ENCODE data around the gene COX7A1. TPM values are rescaled to one million over a fixed set of nuclear protein-coding genes. Genes with fewer than 3 reads are reported as not detected.

Gene COX7A1
- total RNA-seq, 5 donors from 2014 or later (not counting 1 experiment from before 2014, with no cell fraction given): not detected

- H3K4me3 Mint-ChIP-seq: no peak overlapping the region
- 67% methylated on average over 8 of the region's 9 CpGs for WGBS (ENCODE audit: insufficient coverage)
- Histone ChIP-seq H3K4me3 (ENCODE audit: control insufficient read depth in 1 of 2, extremely low read depth in 1 of 2, low read length in 1 of 2) (no peak overlapping the region), H3K36me3 (ENCODE audit: control insufficient read depth in 2 of 2, extremely low read depth in 1 of 2, insufficient read depth in 1 of 2, low read length in 1 of 2) (peaks cover 15 to 30% of the 10 kb centered on the region in 2 donors), H3K4me1 (ENCODE audit: control insufficient read depth in 1 of 2, extremely low read depth in 1 of 2, insufficient read depth in 2 of 2, low read length in 2 of 2) (peaks cover 6 to 18% of the 10 kb centered on the region in 2 experiments), H3K27ac (ENCODE audit: low read length) (no peak overlapping the region), H3K9me3 (no peaks in the 10 kb centered on the region), H3K27me3 (replicated peaks in 1 of 2; ENCODE audit: control insufficient read depth in 2 of 2, extremely low read depth in 1 of 2, insufficient read depth in 2 of 2, low read length in 1 of 2) (no peaks in the 10 kb centered on the region)
- H3K9me3 Mint-ChIP-seq: no peaks in the 10 kb centered on the region
- H3K36me3 Mint-ChIP-seq: peaks cover 26% of the 10 kb centered on the region
- H3K4me1 Mint-ChIP-seq: peaks cover 6 to 14% (median 13%) of the 10 kb centered on the region in 3 donors
- ChIA-PET CTCF (interaction anchor here in 1 of 2 donors (0.6 kb wide), 1 partner anchor 48 kb away, joined by 3 read pairs; no protein-coding TSS in a partner anchor), POLR2A (interaction anchor here in 1 of 2 donors (0.6 kb wide), 1 partner anchor 36 kb away, joined by 3 read pairs; no protein-coding TSS in a partner anchor)
- H3K27ac Mint-ChIP-seq: no peak overlapping the region
- ATAC-seq (replicated peaks in 1 of 4): no peak
- no peaks in the 10 kb centered on the region for H3K27me3 Mint-ChIP-seq
- DNase-seq: peak in 1 of 35 experiments; percentile 16
Measured at GRCh38 chr19:36125557-36125956, 26.7 kb downstream of the COX7A1 start.

DNA sequence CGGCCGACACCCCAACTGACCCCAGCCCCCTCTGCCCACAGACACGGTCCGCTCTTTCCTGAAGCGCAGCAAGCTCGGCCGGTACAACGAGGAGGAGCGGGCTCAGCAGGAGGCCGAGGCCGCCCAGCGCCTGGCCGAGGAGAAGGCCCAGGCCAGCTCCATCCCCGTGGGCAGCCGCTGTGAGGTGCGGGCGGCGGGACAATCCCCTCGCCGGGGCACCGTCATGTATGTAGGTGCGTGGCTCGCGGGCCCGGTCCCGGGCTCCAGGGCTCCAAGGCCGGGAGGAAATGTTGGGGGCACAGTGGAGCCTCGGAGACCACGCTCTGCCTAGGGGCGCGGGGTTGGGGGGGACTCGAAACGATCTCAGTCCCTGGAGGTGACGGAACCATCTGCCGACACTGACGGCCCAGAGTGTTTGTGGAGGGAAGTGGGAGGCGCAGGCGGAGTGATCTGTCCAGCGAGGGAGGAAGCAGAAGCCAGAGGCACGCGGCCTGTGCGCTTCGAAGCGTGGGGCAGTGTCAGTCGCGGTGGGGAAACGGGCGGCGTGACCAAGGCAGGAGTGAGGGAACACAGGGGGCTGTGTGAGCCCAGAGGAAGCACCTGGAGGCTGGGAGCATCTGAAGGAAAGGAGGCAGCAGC, 30.6 kb downstream of the COX7A1 start:
- Mint-ChIP-seq H3K27me3 (no peaks in the 10 kb centered on the region), H3K27ac (no peak overlapping the region), H3K4me1 (peaks cover 14 to 19% (median 18%) of the 10 kb centered on the region in 3 donors), H3K36me3 (peaks cover 46% of the 10 kb centered on the region), H3K9me3 (no peaks in the 10 kb centered on the region), H3K4me3 (no peak overlapping the region)
- Histone ChIP-seq H3K4me3 (ENCODE audit: control insufficient read depth in 1 of 2, extremely low read depth in 1 of 2, low read length in 1 of 2) (no peak overlapping the region), H3K4me1 (ENCODE audit: control insufficient read depth in 1 of 2, extremely low read depth in 1 of 2, insufficient read depth in 2 of 2, low read length in 2 of 2) (peaks cover 0 to 13% of the 10 kb centered on the region in 2 experiments), H3K27me3 (replicated peaks in 1 of 2; ENCODE audit: control insufficient read depth in 2 of 2, extremely low read depth in 1 of 2, insufficient read depth in 2 of 2, low read length in 1 of 2) (no peaks in the 10 kb centered on the region), H3K27ac (ENCODE audit: low read length) (no peak overlapping the region), H3K9me3 (no peaks in the 10 kb centered on the region), H3K36me3 (ENCODE audit: control insufficient read depth in 2 of 2, extremely low read depth in 1 of 2, insufficient read depth in 1 of 2, low read length in 1 of 2) (peaks cover 15 to 56% of the 10 kb centered on the region in 2 donors)
- peak in 1 of 4 experiments; percentile 16 for ATAC-seq (replicated peaks in 1 of 4)
- no peak for DNase-seq
- POLR2A ChIA-PET: no interaction called here
- CTCF ChIA-PET: interaction anchor here in 1 of 2 donors (0.5 kb wide), 1 partner anchor 373 kb away, joined by 5 read pairs; no protein-coding TSS in a partner anchor
- 97% methylated on average over 49 of the region's 49 CpGs for WGBS (ENCODE audit: insufficient coverage)

GRCh38 chr19:36120984-36121358, 31.3 kb downstream of the COX7A1 start:
- ChIA-PET CTCF (interaction anchor here in 1 of 2 donors (0.5 kb wide), 1 partner anchor 373 kb away, joined by 5 read pairs; no protein-coding TSS in a partner anchor), POLR2A (no interaction called here)
- H3K4me3 ChIP-seq (ENCODE audit: control insufficient read depth in 1 of 2, extremely low read depth in 1 of 2, low read length in 1 of 2): no peak overlapping the region
- H3K4me1 ChIP-seq (ENCODE audit: control insufficient read depth in 1 of 2, extremely low read depth in 1 of 2, insufficient read depth in 2 of 2, low read length in 2 of 2): peaks cover 0 to 20% of the 10 kb centered on the region in 2 experiments
- H3K9me3 Mint-ChIP-seq: no peaks in the 10 kb centered on the region
- H3K27me3 Mint-ChIP-seq: no peaks in the 10 kb centered on the region
- H3K4me3 Mint-ChIP-seq: no peak overlapping the region
- ATAC-seq (replicated peaks in 1 of 4) (no peak), DNase-seq (no peak)
- H3K36me3 Mint-ChIP-seq: peaks cover 45% of the 10 kb centered on the region
- no peaks in the 10 kb centered on the region for H3K27me3 ChIP-seq (replicated peaks in 1 of 2; ENCODE audit: control insufficient read depth in 2 of 2, extremely low read depth in 1 of 2, insufficient read depth in 2 of 2, low read length in 1 of 2)
- 97% methylated on average over 14 of the region's 18 CpGs for WGBS (ENCODE audit: insufficient coverage)
- H3K4me1 Mint-ChIP-seq: peaks cover 21 to 24% (median 24%) of the 10 kb centered on the region in 3 donors
- peaks cover 15 to 55% of the 10 kb centered on the region in 2 donors for H3K36me3 ChIP-seq (ENCODE audit: control insufficient read depth in 2 of 2, extremely low read depth in 1 of 2, insufficient read depth in 1 of 2, low read length in 1 of 2)
- no peaks in the 10 kb centered on the region for H3K9me3 ChIP-seq
- no peak overlapping the region for H3K27ac Mint-ChIP-seq
- H3K27ac ChIP-seq (ENCODE audit: low read length): no peak overlapping the region

GRCh38 chr19:36120092-36120983, 31.9 kb downstream of the COX7A1 start:
- Mint-ChIP-seq H3K27me3 (no peaks in the 10 kb centered on the region), H3K4me3 (no peak overlapping the region), H3K36me3 (peaks cover 39% of the 10 kb centered on the region), H3K9me3 (no peaks in the 10 kb centered on the region), H3K27ac (peak overlapping the region in 1 of 2 donors; percentile 14), H3K4me1 (peaks cover 23 to 28% (median 26%) of the 10 kb centered on the region in 3 donors)
- ATAC-seq (replicated peaks in 1 of 4): no peak
- no peaks in the 10 kb centered on the region for H3K27me3 ChIP-seq (replicated peaks in 1 of 2; ENCODE audit: control insufficient read depth in 2 of 2, extremely low read depth in 1 of 2, insufficient read depth in 2 of 2, low read length in 1 of 2)
- H3K4me1 ChIP-seq (ENCODE audit: control insufficient read depth in 1 of 2, extremely low read depth in 1 of 2, insufficient read depth in 2 of 2, low read length in 2 of 2): peaks cover 0 to 23% of the 10 kb centered on the region in 2 experiments
- H3K4me3 ChIP-seq (ENCODE audit: control insufficient read depth in 1 of 2, extremely low read depth in 1 of 2, low read length in 1 of 2): no peak overlapping the region
- no peaks in the 10 kb centered on the region for H3K9me3 ChIP-seq
- DNase-seq: no peak
- H3K36me3 ChIP-seq (ENCODE audit: control insufficient read depth in 2 of 2, extremely low read depth in 1 of 2, insufficient read depth in 1 of 2, low read length in 1 of 2): peaks cover 10 to 49% of the 10 kb centered on the region in 2 donors
- CTCF ChIA-PET: interaction anchor here in 1 of 2 donors (0.6 kb wide), 1 partner anchor 11 kb away, joined by 3 read pairs; no protein-coding TSS in a partner anchor
- H3K27ac ChIP-seq (ENCODE audit: low read length): no peak overlapping the region
- 96% methylated on average over 22 of the region's 26 CpGs for WGBS (ENCODE audit: insufficient coverage)
- POLR2A ChIA-PET: no interaction called here

DNA sequence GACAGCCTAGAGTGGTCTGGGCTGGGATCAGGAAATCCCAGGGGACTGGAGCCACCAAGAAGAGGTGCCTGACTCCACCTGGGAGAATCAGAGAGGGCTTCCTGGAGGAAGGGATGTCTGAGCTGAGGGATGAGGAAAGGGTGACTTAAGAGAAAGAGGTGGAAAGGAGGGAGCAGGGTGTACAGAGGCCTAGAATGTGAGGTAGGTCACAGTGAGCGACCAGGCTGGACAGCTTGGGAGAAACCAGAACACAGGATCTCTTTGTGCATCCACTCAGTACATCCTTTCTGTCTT, 36.0 kb downstream of the COX7A1 start:
- WGBS (ENCODE audit: insufficient coverage): 71% methylated on average over 1 of the region's 1 CpG
- Mint-ChIP-seq H3K4me3 (peak overlapping the region; percentile 87 to 94 (median 90)), H3K27me3 (no peaks in the 10 kb centered on the region), H3K9me3 (no peaks in the 10 kb centered on the region), H3K27ac (peak overlapping the region; percentile 96 to 97), H3K4me1 (peaks cover 50 to 52% (median 50%) of the 10 kb centered on the region in 3 donors), H3K36me3 (peaks cover 35% of the 10 kb centered on the region)
- H3K9me3 ChIP-seq: no peaks in the 10 kb centered on the region
- H3K27ac ChIP-seq (ENCODE audit: low read length): peak overlapping the region; percentile 68
- ATAC-seq (replicated peaks in 1 of 4): no peak
- peaks cover 6 to 47% of the 10 kb centered on the region in 2 donors for H3K36me3 ChIP-seq (ENCODE audit: control insufficient read depth in 2 of 2, extremely low read depth in 1 of 2, insufficient read depth in 1 of 2, low read length in 1 of 2)
- no peak for DNase-seq
- CTCF ChIA-PET: interaction anchor here in 1 of 2 donors (1.8 kb wide), 1 partner anchor 11 kb away, joined by 7 read pairs; no protein-coding TSS in a partner anchor
- peaks cover 5 to 47% of the 10 kb centered on the region in 2 experiments for H3K4me1 ChIP-seq (ENCODE audit: control insufficient read depth in 1 of 2, extremely low read depth in 1 of 2, insufficient read depth in 2 of 2, low read length in 2 of 2)
- peak overlapping the region; percentile 60 to 61 for H3K4me3 ChIP-seq (ENCODE audit: control insufficient read depth in 1 of 2, extremely low read depth in 1 of 2, low read length in 1 of 2)
- no peaks in the 10 kb centered on the region for H3K27me3 ChIP-seq (replicated peaks in 1 of 2; ENCODE audit: control insufficient read depth in 2 of 2, extremely low read depth in 1 of 2, insufficient read depth in 2 of 2, low read length in 1 of 2)
- POLR2A ChIA-PET: no interaction called here
